ENCODE data around the gene KCNJ10.
A peak's percentile ranks its signal among the peaks of the same experiment; 100 is the strongest.

KCNJ10 gene

GRCh38 chr1:160007577-160008200 lies 62.3 kb downstream of the KCNJ10 start:
- H3K27ac ChIP-seq: no peak overlapping the region
- TF ChIP-seq CTCF (IDR thresholded peaks at IDR 0.05) (peak; percentile 86), ZFX (IDR thresholded peaks at IDR 0.05; ENCODE audit: borderline replicate concordance) (no peak)

- no peak for TF ChIP-seq ZFX (IDR thresholded peaks at IDR 0.05; ENCODE audit: borderline replicate concordance)
- peak; percentile 100 for TF ChIP-seq CTCF (IDR thresholded peaks at IDR 0.05)
- H3K27ac ChIP-seq: no peak overlapping the region
Measured at GRCh38 chr1:160006312-160006940, 63.5 kb downstream of the KCNJ10 start.

GRCh38 chr1:160005070-160005469 lies 64.9 kb downstream of the KCNJ10 start:
- no peak for TF ChIP-seq ZFX (IDR thresholded peaks at IDR 0.05; ENCODE audit: borderline replicate concordance)
- no peak for TF ChIP-seq CTCF (IDR thresholded peaks at IDR 0.05)
- H3K27ac ChIP-seq: no peak overlapping the region

- no peak overlapping the region for H3K27ac ChIP-seq
- no peak for TF ChIP-seq ZFX (IDR thresholded peaks at IDR 0.05; ENCODE audit: borderline replicate concordance)
- TF ChIP-seq CTCF (IDR thresholded peaks at IDR 0.05): no peak
Measured at GRCh38 chr1:160004425-160004824, 65.5 kb downstream of the KCNJ10 start.

- no peak overlapping the region for H3K27ac ChIP-seq
- TF ChIP-seq ZFX (IDR thresholded peaks at IDR 0.05; ENCODE audit: borderline replicate concordance) (no peak), CTCF (IDR thresholded peaks at IDR 0.05) (no peak)
Measured at GRCh38 chr1:160004001-160004400, 66.0 kb downstream of the KCNJ10 start.

GRCh38 chr1:160001440-160001839 lies 68.5 kb downstream of the KCNJ10 start:
- no peak overlapping the region for H3K27ac ChIP-seq
- TF ChIP-seq CTCF (IDR thresholded peaks at IDR 0.05) (no peak), ZFX (IDR thresholded peaks at IDR 0.05; ENCODE audit: borderline replicate concordance) (no peak)

GRCh38 chr1:159999204-159999603 lies 70.8 kb downstream of the KCNJ10 start:
- no peak overlapping the region for H3K27ac ChIP-seq
- TF ChIP-seq ZFX (IDR thresholded peaks at IDR 0.05; ENCODE audit: borderline replicate concordance) (no peak), CTCF (IDR thresholded peaks at IDR 0.05) (no peak)

Measured in 22Rv1 (cell line).